ENCODE data around the gene PROKR1.
A peak's percentile ranks its signal among the peaks of the same experiment; 100 is the strongest.

Gene PROKR1

GRCh38 chr2:68632021-68632420 lies 11.4 kb upstream of the PROKR1 start:
- DNase-seq (ENCODE audit: low read depth, low spot score): no peak
- TF ChIP-seq SUZ12 (IDR thresholded peaks at IDR 0.05; ENCODE audit: extremely low read depth, insufficient read depth, insufficient read length) (no peak), YY1 (IDR thresholded peaks at IDR 0.05; ENCODE audit: insufficient read depth, insufficient read length) (no peak), ZNF274 (IDR thresholded peaks at IDR 0.05; ENCODE audit: low read depth, low read length) (no peak)
- Histone ChIP-seq H3K9ac (ENCODE audit: insufficient read length, low read depth) (no peak overlapping the region), H3K36me3 (ENCODE audit: insufficient read depth, insufficient read length, low read length) (no peaks in the 10 kb centered on the region), H3K4me3 (ENCODE audit: insufficient read length, low read depth) (no peak overlapping the region), H3K4me1 (ENCODE audit: insufficient read depth, insufficient read length) (no peaks in the 10 kb centered on the region), H3K27me3 (ENCODE audit: insufficient read depth, insufficient read length) (no peaks in the 10 kb centered on the region), H3K9me3 (ENCODE audit: insufficient read depth, low read length) (no peaks in the 10 kb centered on the region)

GRCh38 chr2:68637047-68637446 lies 6.3 kb upstream of the PROKR1 start:
- Histone ChIP-seq H3K4me3 (ENCODE audit: insufficient read length, low read depth) (no peak overlapping the region), H3K4me1 (ENCODE audit: insufficient read depth, insufficient read length) (no peaks in the 10 kb centered on the region), H3K36me3 (ENCODE audit: insufficient read depth, insufficient read length, low read length) (no peaks in the 10 kb centered on the region), H3K27me3 (ENCODE audit: insufficient read depth, insufficient read length) (peaks cover 4% of the 10 kb centered on the region), H3K9me3 (ENCODE audit: insufficient read depth, low read length) (0 out of 2 replicates have a peak, but pooled peaks cover 3% of the 10 kb centered on the region), H3K9ac (ENCODE audit: insufficient read length, low read depth) (no peak overlapping the region)
- no peak for TF ChIP-seq ZNF274 (IDR thresholded peaks at IDR 0.05; ENCODE audit: low read depth, low read length)
- no peak for TF ChIP-seq SUZ12 (IDR thresholded peaks at IDR 0.05; ENCODE audit: extremely low read depth, insufficient read depth, insufficient read length)
- no peak for TF ChIP-seq YY1 (IDR thresholded peaks at IDR 0.05; ENCODE audit: insufficient read depth, insufficient read length)
- no peak for DNase-seq (ENCODE audit: low read depth, low spot score)

- DNase-seq (ENCODE audit: low read depth, low spot score): no peak
- Histone ChIP-seq H3K36me3 (ENCODE audit: insufficient read depth, insufficient read length, low read length) (no peaks in the 10 kb centered on the region), H3K9ac (ENCODE audit: insufficient read length, low read depth) (peak overlapping the region; percentile 80), H3K4me1 (ENCODE audit: insufficient read depth, insufficient read length) (no peaks in the 10 kb centered on the region), H3K4me3 (ENCODE audit: insufficient read length, low read depth) (peak overlapping the region; percentile 64), H3K9me3 (ENCODE audit: insufficient read depth, low read length) (0 out of 2 replicates have a peak, but pooled peaks cover 7% of the 10 kb centered on the region), H3K27me3 (ENCODE audit: insufficient read depth, insufficient read length) (peaks cover 42% of the 10 kb centered on the region)
- TF ChIP-seq ZNF274 (IDR thresholded peaks at IDR 0.05; ENCODE audit: low read depth, low read length): no peak
- no peak for TF ChIP-seq YY1 (IDR thresholded peaks at IDR 0.05; ENCODE audit: insufficient read depth, insufficient read length)
- no peak for TF ChIP-seq SUZ12 (IDR thresholded peaks at IDR 0.05; ENCODE audit: extremely low read depth, insufficient read depth, insufficient read length)
Measured at GRCh38 chr2:68643874-68644485, 601 bp downstream of the PROKR1 start.

GRCh38 chr2:68645523-68645922 lies 2.1 kb downstream of the PROKR1 start:
- no peak overlapping the region for H3K9ac ChIP-seq (ENCODE audit: insufficient read length, low read depth)
- no peaks in the 10 kb centered on the region for H3K36me3 ChIP-seq (ENCODE audit: insufficient read depth, insufficient read length, low read length)
- H3K4me3 ChIP-seq (ENCODE audit: insufficient read length, low read depth): no peak overlapping the region
- TF ChIP-seq ZNF274 (IDR thresholded peaks at IDR 0.05; ENCODE audit: low read depth, low read length) (no peak), SUZ12 (IDR thresholded peaks at IDR 0.05; ENCODE audit: extremely low read depth, insufficient read depth, insufficient read length) (no peak), YY1 (IDR thresholded peaks at IDR 0.05; ENCODE audit: insufficient read depth, insufficient read length) (no peak)
- peaks cover 42% of the 10 kb centered on the region for H3K27me3 ChIP-seq (ENCODE audit: insufficient read depth, insufficient read length)
- no peak for DNase-seq (ENCODE audit: low read depth, low spot score)
- no peaks in the 10 kb centered on the region for H3K4me1 ChIP-seq (ENCODE audit: insufficient read depth, insufficient read length)
- 0 out of 2 replicates have a peak, but pooled peaks cover 7% of the 10 kb centered on the region for H3K9me3 ChIP-seq (ENCODE audit: insufficient read depth, low read length)

- no peaks in the 10 kb centered on the region for H3K4me1 ChIP-seq (ENCODE audit: insufficient read depth, insufficient read length)
Measured at GRCh38 chr2:68646303-68646702, 2.9 kb downstream of the PROKR1 start.

DNA sequence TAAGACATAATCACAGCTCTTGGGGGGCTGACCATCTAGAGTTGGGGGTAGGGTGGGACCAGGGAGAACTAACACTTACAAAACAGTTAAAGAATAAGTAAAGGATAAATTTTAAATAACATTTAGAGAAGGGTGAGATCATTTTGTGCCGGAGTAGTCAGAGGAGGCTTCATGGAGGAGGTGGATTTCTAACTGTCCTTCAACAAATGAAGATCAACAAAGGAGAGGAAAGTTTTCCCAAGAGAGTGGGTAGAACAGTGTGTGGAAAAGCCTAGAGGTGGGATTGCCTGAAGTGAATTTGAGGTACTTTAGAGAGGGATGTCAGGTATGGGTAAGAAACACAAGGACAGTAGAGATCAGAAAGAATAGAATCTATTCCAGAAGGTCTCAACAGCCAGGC lies 7.3 kb downstream of the PROKR1 start:
- H3K9ac ChIP-seq (ENCODE audit: insufficient read length, low read depth): no peak overlapping the region
- H3K9me3 ChIP-seq (ENCODE audit: insufficient read depth, low read length): no peaks in the 10 kb centered on the region
- no peaks in the 10 kb centered on the region for H3K36me3 ChIP-seq (ENCODE audit: insufficient read depth, insufficient read length, low read length)
- TF ChIP-seq SUZ12 (IDR thresholded peaks at IDR 0.05; ENCODE audit: extremely low read depth, insufficient read depth, insufficient read length) (no peak), ZNF274 (IDR thresholded peaks at IDR 0.05; ENCODE audit: low read depth, low read length) (no peak), YY1 (IDR thresholded peaks at IDR 0.05; ENCODE audit: insufficient read depth, insufficient read length) (no peak)
- no peak for DNase-seq (ENCODE audit: low read depth, low spot score)
- H3K27me3 ChIP-seq (ENCODE audit: insufficient read depth, insufficient read length): peaks cover 3% of the 10 kb centered on the region
- H3K4me1 ChIP-seq (ENCODE audit: insufficient read depth, insufficient read length): peaks cover 2% of the 10 kb centered on the region
- no peak overlapping the region for H3K4me3 ChIP-seq (ENCODE audit: insufficient read length, low read depth)

More at GRCh38 chr2:68646303-68646702, 2.9 kb downstream of the PROKR1 start:
- Histone ChIP-seq H3K27me3 (ENCODE audit: insufficient read depth, insufficient read length) (peaks cover 42% of the 10 kb centered on the region), H3K4me3 (ENCODE audit: insufficient read length, low read depth) (no peak overlapping the region), H3K9ac (ENCODE audit: insufficient read length, low read depth) (no peak overlapping the region), H3K36me3 (ENCODE audit: insufficient read depth, insufficient read length, low read length) (no peaks in the 10 kb centered on the region), H3K9me3 (ENCODE audit: insufficient read depth, low read length) (0 out of 2 replicates have a peak, but pooled peaks cover 7% of the 10 kb centered on the region)
- no peak for TF ChIP-seq SUZ12 (IDR thresholded peaks at IDR 0.05; ENCODE audit: extremely low read depth, insufficient read depth, insufficient read length)
- TF ChIP-seq ZNF274 (IDR thresholded peaks at IDR 0.05; ENCODE audit: low read depth, low read length): no peak
- no peak for TF ChIP-seq YY1 (IDR thresholded peaks at IDR 0.05; ENCODE audit: insufficient read depth, insufficient read length)
- no peak for DNase-seq (ENCODE audit: low read depth, low spot score)

DNA sequence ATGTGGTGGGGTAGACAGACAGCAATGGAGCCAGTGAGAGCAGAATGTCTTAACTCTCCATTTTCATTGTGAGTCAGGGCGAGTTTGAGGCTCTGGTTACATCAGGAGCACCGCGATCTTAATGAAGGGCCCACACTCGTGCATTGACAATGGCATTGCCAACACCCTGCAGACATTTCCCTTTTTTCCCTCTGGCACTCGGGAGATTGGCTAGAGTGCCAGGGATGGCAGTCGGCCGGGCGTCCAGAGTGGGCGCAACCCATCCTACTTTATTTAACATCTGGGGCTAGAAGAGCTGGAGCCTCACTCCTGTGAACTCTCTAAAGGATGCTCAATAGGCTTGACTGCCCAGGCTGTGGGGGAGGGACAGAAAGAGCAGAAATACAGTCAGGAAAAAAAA lies 9.7 kb downstream of the PROKR1 start:
- DNase-seq (ENCODE audit: low read depth, low spot score): no peak
- no peaks in the 10 kb centered on the region for H3K9me3 ChIP-seq (ENCODE audit: insufficient read depth, low read length)

More for the DNA sequence above, 9.7 kb downstream of the PROKR1 start:
- Histone ChIP-seq H3K4me1 (ENCODE audit: insufficient read depth, insufficient read length) (peaks cover 2% of the 10 kb centered on the region), H3K4me3 (ENCODE audit: insufficient read length, low read depth) (no peak overlapping the region), H3K27me3 (ENCODE audit: insufficient read depth, insufficient read length) (no peaks in the 10 kb centered on the region), H3K9ac (ENCODE audit: insufficient read length, low read depth) (no peak overlapping the region), H3K36me3 (ENCODE audit: insufficient read depth, insufficient read length, low read length) (no peaks in the 10 kb centered on the region)
- TF ChIP-seq SUZ12 (IDR thresholded peaks at IDR 0.05; ENCODE audit: extremely low read depth, insufficient read depth, insufficient read length) (no peak), ZNF274 (IDR thresholded peaks at IDR 0.05; ENCODE audit: low read depth, low read length) (no peak), YY1 (IDR thresholded peaks at IDR 0.05; ENCODE audit: insufficient read depth, insufficient read length) (no peak)

All from NT2/D1 (cell line).